Measurements from ENCODE around the gene XKR8.

XKR8 gene

DNA sequence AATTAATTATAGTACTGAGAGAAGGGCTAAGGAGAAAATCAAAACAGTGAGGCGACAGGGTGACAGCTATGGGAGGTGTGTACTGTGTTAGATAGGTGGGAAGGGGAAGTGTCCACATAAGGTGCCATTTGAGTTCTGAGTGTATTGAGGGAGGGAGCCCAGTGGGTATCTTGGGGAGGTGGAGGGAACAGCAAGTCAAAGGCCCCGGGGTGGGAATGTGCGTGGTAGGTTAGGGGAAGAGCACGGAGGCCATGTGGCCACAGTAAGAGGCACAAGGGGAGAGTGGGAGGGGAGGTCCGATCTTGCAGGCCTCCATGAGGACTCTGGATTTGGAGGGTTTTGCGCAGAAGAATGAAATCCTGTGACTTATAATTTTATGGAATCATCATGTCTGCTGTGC, 3.0 kb upstream of the XKR8 start:
- DNase-seq = no peak

DNA sequence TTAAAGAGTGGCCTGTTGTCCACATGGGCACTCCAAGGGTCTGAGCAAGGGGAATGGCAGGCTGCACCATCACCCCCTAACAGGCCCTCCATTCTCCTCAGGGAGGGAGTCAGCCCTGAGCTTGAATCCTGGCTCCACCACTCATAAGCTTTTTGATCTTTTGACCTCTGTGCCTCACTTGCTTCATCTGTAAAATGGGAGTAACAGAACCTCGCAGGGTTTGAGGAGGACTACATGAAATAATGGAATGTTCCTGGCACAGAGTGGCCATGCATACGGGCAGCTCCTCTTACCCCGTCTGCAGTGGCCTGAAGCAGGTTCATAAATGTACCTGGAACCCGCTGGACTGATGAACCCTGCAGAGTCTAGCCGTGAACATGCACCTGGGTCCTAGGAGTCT, 2.1 kb upstream of the XKR8 start:
- DNase-seq = no peak

GRCh38 chr1:27958513-27958912, 1.3 kb upstream of the XKR8 start:
- no peak for DNase-seq

GRCh38 chr1:27960762-27961645, 1.2 kb downstream of the XKR8 start:
- DNase-seq = no peak

DNA sequence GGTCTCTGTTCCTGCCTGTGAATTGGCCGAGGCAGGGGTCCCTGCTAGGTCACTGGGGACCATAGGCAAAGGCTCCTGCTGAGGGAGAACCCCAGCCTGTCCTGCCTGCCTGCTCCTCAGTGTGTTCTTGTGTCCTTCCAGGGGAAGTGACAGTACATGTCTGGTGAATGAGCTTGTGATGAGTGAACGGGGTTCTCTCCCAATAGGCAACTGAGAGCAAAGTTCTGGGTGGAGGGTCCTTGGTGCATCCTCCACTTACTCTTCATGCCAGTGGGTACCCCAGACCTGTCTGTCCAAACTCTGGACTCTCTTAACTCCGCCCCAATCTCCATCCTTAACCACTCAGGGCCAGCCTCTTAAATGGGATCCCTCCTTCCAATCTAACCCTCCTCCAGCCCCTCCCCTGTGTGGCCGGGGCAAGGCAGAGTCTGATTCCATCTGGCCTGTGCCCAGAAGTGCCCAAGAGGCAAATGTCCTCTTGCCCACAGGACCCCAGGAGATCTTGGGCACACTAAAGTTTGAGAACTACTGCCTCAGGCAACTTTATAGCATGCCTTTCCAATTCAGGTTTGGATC, 2.0 kb downstream of the XKR8 start:
- DNase-seq = no peak

DNA sequence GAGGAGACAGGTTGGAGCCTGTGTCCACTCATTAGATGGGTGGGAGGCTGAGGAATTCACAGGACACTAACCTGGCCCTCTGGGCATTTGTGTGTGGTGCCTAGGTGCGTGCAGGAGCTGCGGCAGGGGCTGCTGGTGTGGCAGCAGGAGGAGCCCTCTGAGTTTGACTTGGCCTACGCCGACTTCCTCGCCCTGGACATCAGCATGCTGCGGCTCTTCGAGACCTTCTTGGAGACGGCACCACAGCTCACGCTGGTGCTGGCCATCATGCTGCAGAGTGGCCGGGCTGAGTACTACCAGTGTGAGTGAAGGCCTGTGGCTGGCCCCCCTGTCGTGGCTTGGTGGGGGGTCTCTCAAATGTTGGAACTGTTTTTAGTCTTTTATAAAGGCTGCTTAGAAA, 3.6 kb downstream of the XKR8 start:
- DNase-seq = no peak

- DNase-seq = no peak
Measured at GRCh38 chr1:27966402-27967105, 6.8 kb downstream of the XKR8 start.

- no peak for DNase-seq
Measured at GRCh38 chr1:27967106-27967883, 7.5 kb downstream of the XKR8 start.

DNA sequence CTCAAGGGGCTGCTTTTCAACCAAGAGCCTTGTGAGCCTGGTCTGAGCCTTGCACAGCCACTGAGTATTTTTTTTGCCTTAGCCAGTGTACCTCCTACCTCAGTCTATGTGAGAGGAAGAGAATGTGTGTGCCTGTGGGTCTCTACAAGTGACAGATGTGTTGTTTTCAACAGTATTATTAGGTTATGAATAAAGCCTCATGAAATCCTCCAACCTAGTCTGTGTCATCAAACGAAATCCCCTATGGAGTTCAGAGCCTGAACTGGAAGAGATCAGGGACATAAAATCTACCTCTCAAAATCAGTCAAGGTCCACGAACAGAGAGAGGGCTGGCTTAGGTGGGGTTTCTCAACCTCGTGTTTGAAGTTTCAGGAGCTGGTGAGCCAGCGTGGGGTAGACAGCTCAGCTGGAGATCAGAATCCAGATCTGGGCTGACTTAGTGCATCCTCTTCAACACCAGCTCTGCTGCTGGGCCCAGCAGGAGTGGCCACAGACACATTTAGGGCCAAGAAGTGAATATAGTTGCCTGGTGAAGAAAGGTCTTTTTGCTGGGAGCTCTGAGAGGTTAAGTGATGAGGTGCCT, 8.2 kb downstream of the XKR8 start:
- no peak for DNase-seq

DNA sequence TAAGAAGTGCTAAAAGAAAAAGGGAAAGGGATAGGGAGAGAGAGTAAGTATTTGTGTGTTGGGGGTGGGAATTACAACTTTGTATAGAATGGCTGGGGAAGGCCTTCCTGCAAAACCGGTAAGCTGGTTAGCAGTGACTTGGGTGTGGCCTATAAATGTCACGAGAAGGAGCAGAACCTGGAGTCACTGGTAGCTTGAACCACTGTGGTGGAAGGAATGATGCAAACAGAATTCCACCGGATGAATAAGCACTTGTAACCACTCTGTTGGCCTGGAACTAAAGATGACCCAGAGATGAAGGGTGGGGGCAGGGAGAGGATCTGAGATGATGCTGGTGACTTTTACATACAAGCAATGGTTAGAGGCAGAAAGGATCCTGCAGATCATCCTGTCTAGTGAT, 8.9 kb downstream of the XKR8 start:
- no peak for DNase-seq

DNA sequence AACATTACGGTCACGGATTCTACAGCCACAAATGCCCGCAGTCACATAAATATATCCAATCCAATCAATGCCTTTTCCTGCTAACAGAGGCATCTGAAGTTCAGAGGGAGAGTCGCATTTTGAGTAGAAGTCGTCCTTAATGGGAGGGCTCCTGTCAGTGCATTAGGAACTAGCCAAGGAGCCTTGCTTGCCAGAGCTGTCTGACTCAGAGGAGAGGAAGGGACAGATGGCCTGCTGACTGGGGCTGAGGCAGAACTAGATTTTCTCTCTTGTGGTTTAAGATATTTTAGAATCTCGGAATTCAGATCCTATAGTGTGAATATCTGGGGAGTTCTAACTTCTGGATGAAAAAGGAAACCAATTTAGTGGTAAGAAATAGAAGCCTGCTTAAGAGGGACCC, 10.6 kb downstream of the XKR8 start:
- no peak for DNase-seq

- DNase-seq = no peak
Measured at GRCh38 chr1:27971674-27972073, 11.9 kb downstream of the XKR8 start.

GRCh38 chr1:27972141-27972540, 12.4 kb downstream of the XKR8 start:
- DNase-seq = no peak

DNA sequence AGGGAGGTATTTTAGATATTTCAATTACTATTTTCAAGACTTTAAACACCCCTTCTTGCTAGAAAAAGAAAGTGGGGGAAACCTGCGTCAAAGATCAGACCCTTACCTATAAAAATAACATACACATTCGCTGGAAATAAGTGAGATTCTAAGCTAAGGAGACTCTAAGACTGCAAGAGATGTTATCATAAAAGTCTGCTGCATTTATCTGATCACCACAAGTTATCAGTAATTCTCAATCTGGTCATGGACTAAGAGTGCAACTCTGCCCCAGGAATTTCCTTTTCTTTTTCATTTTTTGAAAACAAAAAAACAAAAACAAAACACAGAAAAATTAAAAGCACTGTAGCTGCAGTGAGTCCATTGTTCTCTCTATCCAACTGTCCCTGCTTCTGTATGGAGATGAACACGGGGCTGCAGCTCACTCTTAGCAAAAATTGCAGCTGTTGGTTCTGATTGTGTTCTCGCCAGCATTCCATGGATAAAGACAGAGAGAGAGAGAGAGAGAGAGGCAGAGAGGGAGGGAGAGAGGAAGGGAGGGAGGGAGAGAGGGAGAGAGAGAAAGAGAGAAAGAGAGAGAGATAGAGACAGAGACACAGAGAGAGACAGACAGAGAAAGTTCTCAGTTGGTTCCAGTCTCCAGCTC, 14.1 kb downstream of the XKR8 start:
- DNase-seq = no peak

- no peak for DNase-seq
Measured at GRCh38 chr1:27974417-27974781, 14.6 kb downstream of the XKR8 start.

GRCh38 chr1:27979151-27979858, 19.5 kb downstream of the XKR8 start:
- DNase-seq = peak; percentile 9

DNA sequence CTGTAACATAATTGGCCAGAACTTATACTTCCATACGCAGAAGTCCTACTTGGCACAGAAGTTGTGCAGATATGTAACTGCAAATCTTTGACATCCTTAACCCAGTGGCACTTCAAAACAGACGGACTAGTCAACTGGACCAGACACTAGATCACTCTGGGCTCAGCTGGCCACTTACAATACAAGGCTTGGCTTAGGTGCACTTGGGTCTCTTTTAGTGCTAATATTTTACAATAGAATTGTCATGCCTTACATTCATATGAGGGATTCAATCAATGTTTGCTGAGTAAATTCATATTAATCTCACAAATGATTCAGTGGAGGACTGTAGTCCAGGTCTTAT, 20.1 kb downstream of the XKR8 start:
- no peak for DNase-seq

DNA sequence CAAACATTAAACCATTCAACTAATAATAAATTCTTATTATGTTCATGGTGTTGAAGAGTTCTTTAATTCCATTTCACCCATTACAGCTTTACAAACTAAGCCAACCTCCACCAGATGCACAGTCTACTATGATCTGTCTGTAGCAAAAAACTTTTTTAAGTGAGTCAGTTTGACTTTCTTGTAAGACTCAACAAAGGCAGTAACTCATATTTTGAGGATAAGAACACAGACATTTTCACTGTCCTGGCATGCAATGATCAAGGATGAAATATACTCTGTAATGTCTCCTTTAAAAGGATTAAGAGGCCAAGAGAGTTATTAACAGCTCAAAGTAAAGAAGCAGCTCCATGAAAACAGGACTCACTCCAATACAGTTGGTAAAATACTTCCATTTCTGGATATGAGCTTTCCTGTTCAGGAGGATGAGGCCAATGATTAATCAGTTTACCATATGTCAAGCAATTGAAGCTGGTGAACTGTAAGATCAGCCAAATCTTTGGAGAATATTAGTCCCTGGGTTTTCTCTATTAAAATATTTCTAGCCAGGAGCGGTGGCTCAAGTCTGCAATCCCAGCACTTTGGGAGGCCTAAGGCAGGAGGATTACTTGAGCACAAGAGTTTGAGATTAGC, 20.6 kb downstream of the XKR8 start:
- no peak for DNase-seq

- DNase-seq = no peak
Measured at GRCh38 chr1:27981145-27981544, 21.4 kb downstream of the XKR8 start.

DNA sequence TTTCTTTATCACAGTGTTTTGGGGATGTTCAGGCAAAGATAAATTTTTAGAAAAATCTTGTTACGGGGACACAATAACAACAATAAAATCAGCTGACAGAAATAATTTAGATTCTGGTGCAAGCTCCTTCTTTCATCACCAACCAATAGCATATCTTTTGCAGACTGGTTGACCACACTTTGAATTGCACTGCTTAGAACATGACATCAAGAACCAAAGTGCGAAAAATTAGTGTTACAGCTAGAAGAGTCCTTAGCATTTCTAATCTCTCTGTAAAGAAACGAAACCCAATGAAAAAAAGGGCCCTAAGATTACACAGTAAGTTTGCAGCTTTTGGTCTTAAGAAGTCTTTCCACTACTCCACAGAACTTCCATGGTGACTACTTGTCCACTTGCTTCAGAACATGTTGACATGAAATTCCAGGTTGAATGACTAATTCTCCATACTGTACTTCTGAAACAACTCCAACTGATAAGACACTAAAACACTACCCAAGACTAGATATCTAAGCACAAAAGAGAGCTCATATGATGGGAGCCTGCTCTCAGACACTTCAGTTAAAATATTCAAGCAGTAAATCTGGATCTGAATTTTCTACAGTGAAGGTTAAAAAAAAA, 31.3 kb downstream of the XKR8 start:
- no peak for DNase-seq

DNA sequence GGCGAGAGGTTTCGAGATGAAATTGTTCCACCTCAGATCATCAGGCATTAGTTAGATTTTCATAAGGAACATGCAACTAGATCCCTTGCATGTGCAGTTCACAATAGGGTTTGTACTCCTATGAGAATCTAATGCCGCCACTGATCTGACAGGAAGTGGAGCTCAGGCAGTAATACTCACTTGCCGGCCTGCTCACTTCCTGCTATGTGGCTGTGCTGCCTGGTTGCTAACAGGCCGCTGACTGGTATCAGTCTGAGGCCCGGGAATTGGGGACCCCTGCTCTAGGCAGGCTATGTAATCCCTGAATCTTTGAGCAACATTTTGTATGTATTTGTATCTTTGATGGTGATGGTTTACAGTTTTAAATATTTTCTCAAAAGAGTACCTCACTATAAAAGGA, 32.5 kb downstream of the XKR8 start:
- DNase-seq = no peak
